K562 (cell line): Measurements from ENCODE around the gene ZMYM2. TPM values are rescaled to one million over a fixed set of nuclear protein-coding genes. Genes with fewer than 3 reads are reported as not detected.

Experiments used
- CBFA2T3 ChIP-seq: fragments of 450-650 bp; IDR thresholded peaks from 2 replicates; pipeline ENCODE4 v1.6.1; 2017
- CBX8 ChIP-seq: fragments of 200-600 bp; sonication (generic); IDR thresholded peaks from 2 replicates; pipeline ENCODE4 v1.6.1; 2012; ENCODE audit warnings: borderline replicate concordance, mixed run types, low read depth, mild to moderate bottlenecking, moderate library complexity, mixed read lengths, low read length, control low read depth, inconsistent platforms; ENCODE audit not compliant: poor library complexity, severe bottlenecking; ENCODE audit errors: extremely low read depth
- E2F3 ChIP-seq: fragments of 250-450 bp; sonication (Bioruptor Pico); IDR thresholded peaks from 2 replicates; pipeline ENCODE4 v1.4.0; 2020; ENCODE audit warnings: mild to moderate bottlenecking
- GATAD2B ChIP-seq: fragments of 450-650 bp; IDR thresholded peaks from 2 replicates; pipeline ENCODE4 v1.6.1; 2017; ENCODE audit warnings: mild to moderate bottlenecking, borderline replicate concordance
- HNRNPH1 ChIP-seq: fragments of 200-400 bp; formaldehyde crosslinking; optimal IDR thresholded peaks from 2 replicates; pipeline ENCODE3; 2017; ENCODE audit warnings: low read depth, mild to moderate bottlenecking, low read length, moderate library complexity
- JUN ChIP-seq, 2 experiments: sonication (generic) in 1 of 2; formaldehyde crosslinking in 1 of 2; IDR thresholded peaks; 2 replicates each; pipeline versions ENCODE4 v1.6.1 to v1.8.0; 2012 to 2022; ENCODE audit warnings: borderline replicate concordance in 2 of 2, mild to moderate bottlenecking in 2 of 2, improper control_type of control experiment in 1 of 2, low read depth in 1 of 2, low read length in 1 of 2, missing genetic modification reagents in 1 of 2
- MCM5 ChIP-seq: fragments of 450-650 bp; IDR thresholded peaks from 2 replicates; pipeline ENCODE4 v1.6.1; 2016; ENCODE audit warnings: low read depth
- NFE2 ChIP-seq: IDR thresholded peaks from 2 replicates; pipeline ENCODE4 v1.6.1; 2014; ENCODE audit warnings: antibody characterized with exemption, low read depth
- RAD51 ChIP-seq: fragments of 450-650 bp; IDR thresholded peaks from 2 replicates; pipeline ENCODE4 v1.7.1; 2016; ENCODE audit warnings: low read depth, mild to moderate bottlenecking, borderline replicate concordance
- RHOXF2B ChIP-seq: fragments of 250-450 bp; sonication (Bioruptor Pico); conservative IDR thresholded peaks from 2 replicates; pipeline ENCODE4 v1.5.1; 2021
- SIRT6 ChIP-seq: IDR thresholded peaks from one replicate; pipeline ENCODE4 v1.6.1; 2012; ENCODE audit warnings: low read depth, mild to moderate bottlenecking, control low read depth, inconsistent platforms, low read length, moderate library complexity
- TCFL5 ChIP-seq: fragments of 250-450 bp; sonication (Bioruptor Pico); conservative IDR thresholded peaks from 2 replicates; pipeline ENCODE4 v1.6.1; 2021; ENCODE audit warnings: mild to moderate bottlenecking, moderate library complexity, matching md5 sums
- TGIF2 ChIP-seq: sonication (generic); formaldehyde crosslinking; IDR thresholded peaks from 2 replicates; pipeline ENCODE4 v1.8.1; 2022; ENCODE audit warnings: mild to moderate bottlenecking, missing genetic modification reagents, moderate library complexity
- XRCC3 ChIP-seq: fragments of 450-650 bp; IDR thresholded peaks from 2 replicates; pipeline ENCODE4 v1.6.1; 2017; ENCODE audit warnings: mild to moderate bottlenecking, moderate library complexity
- polyA plus RNA-seq, 8 experiments: library from polyadenylated mRNA; depleted of rRNA in 4 of 8; stranded (reverse) in 5 of 8; unstranded in 3 of 8; fragments of >200 nt; fragmentation: Nextera tagmentation in 2 of 8; fragmentation: Illumina TruSeq in 1 of 8; extraction: Ambion mirVana in 2 of 8; extraction: Trizol in 1 of 8; gene quantifications; 2 replicates each; pipeline versions ENCODE4 v1.2.1 to v1.2.3, GENCODE V29; 2011 to 2014; ENCODE audit warnings: inconsistent platforms in 1 of 8, missing spikeins in 1 of 8
- total RNA-seq, 7 experiments: library from RNA; depleted of rRNA in 6 of 7; stranded (reverse); fragments of >200 nt in 6 of 7; fragmentation: Illumina TruSeq in 2 of 7; extraction: Trizol in 2 of 7; gene quantifications; 2 replicates each; pipeline versions ENCODE4 v1.2.1 to v1.2.3, GENCODE V29; 2011 to 2021; ENCODE audit warnings: low replicate concordance in 1 of 7
- TF ChIP-seq, protein P1 (sequence below): sonication (generic); formaldehyde crosslinking; IDR thresholded peaks from 2 replicates; pipeline ENCODE4 v1.8.0; 2022; ENCODE audit warnings: mild to moderate bottlenecking, missing genetic modification reagents
- TF ChIP-seq, protein P2 (sequence below): sonication (generic); formaldehyde crosslinking; IDR thresholded peaks from 2 replicates; pipeline ENCODE4 v1.5.0; 2020; ENCODE audit warnings: missing genetic modification reagents
- TF ChIP-seq, protein P3 (sequence below): fragments of 450-650 bp; IDR thresholded peaks from 2 replicates; pipeline ENCODE4 v1.6.1; 2016; ENCODE audit warnings: borderline replicate concordance
- TF ChIP-seq, protein P4 (sequence below), 3 experiments: IDR thresholded peaks in 2 of 3; conservative IDR thresholded peaks in 1 of 3; 2 replicates each; pipeline ENCODE4 v1.5.1; 2011 to 2012; ENCODE audit warnings: low read length in 3 of 3, mild to moderate bottlenecking in 3 of 3, control low read depth in 2 of 3, improper control_type of control experiment in 1 of 3, inconsistent platforms in 1 of 3, low read depth in 1 of 3, mixed read lengths in 1 of 3, moderate library complexity in 1 of 3; ENCODE audit not compliant: insufficient read depth in 2 of 3

Gene ZMYM2
- total and polyA plus RNA-seq, 9 of the 15 experiments (the other 6 are each of a cell fraction or from before 2014, with no cell fraction given), result 5.0 to 48.8 (median 26.8) TPM

DNA sequence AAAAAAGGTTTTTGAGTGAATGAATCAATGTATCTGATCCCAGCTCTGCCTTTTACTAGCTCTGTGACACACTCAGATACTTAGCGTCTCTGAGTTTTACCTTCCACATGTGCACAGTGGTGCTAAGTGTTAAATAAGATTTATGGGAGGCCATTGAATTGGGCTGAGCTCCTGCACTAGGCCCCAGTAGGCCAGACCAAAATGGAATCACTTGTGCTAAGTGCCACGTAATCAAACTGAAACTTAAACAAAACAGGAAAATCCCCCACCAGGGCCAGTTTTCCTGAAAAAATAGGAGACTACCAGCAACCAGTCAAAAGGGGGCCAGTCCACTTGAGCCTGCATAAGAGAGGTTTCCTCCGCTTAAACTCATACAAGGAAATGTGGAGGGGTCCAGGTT is 161.4 kb downstream of the ZMYM2 start (continued):
- TF ChIP-seq, protein P1, sequence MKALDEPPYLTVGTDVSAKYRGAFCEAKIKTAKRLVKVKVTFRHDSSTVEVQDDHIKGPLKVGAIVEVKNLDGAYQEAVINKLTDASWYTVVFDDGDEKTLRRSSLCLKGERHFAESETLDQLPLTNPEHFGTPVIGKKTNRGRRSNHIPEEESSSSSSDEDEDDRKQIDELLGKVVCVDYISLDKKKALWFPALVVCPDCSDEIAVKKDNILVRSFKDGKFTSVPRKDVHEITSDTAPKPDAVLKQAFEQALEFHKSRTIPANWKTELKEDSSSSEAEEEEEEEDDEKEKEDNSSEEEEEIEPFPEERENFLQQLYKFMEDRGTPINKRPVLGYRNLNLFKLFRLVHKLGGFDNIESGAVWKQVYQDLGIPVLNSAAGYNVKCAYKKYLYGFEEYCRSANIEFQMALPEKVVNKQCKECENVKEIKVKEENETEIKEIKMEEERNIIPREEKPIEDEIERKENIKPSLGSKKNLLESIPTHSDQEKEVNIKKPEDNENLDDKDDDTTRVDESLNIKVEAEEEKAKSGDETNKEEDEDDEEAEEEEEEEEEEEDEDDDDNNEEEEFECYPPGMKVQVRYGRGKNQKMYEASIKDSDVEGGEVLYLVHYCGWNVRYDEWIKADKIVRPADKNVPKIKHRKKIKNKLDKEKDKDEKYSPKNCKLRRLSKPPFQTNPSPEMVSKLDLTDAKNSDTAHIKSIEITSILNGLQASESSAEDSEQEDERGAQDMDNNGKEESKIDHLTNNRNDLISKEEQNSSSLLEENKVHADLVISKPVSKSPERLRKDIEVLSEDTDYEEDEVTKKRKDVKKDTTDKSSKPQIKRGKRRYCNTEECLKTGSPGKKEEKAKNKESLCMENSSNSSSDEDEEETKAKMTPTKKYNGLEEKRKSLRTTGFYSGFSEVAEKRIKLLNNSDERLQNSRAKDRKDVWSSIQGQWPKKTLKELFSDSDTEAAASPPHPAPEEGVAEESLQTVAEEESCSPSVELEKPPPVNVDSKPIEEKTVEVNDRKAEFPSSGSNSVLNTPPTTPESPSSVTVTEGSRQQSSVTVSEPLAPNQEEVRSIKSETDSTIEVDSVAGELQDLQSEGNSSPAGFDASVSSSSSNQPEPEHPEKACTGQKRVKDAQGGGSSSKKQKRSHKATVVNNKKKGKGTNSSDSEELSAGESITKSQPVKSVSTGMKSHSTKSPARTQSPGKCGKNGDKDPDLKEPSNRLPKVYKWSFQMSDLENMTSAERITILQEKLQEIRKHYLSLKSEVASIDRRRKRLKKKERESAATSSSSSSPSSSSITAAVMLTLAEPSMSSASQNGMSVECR, result no peak
- TF ChIP-seq XRCC3 (no peak), NFE2 (no peak), RAD51 (no peak), SIRT6 (no peak), GATAD2B (no peak), TGIF2 (CRISPR knock-in tag) (no peak), HNRNPH1 (no peak), MCM5 (no peak), CBX8 (no peak), E2F3 (CRISPR knock-in tag) (no peak), CBFA2T3 (no peak), JUN (IDR thresholded peaks at IDR 0.05; ENCODE audit: borderline replicate concordance, low read depth, low read length) (no peak), JUN (CRISPR knock-in tag; IDR thresholded peaks at IDR 0.05; ENCODE audit: borderline replicate concordance) (no peak), TCFL5 (no peak), RHOXF2B (no peak)
- TF ChIP-seq, protein P2, sequence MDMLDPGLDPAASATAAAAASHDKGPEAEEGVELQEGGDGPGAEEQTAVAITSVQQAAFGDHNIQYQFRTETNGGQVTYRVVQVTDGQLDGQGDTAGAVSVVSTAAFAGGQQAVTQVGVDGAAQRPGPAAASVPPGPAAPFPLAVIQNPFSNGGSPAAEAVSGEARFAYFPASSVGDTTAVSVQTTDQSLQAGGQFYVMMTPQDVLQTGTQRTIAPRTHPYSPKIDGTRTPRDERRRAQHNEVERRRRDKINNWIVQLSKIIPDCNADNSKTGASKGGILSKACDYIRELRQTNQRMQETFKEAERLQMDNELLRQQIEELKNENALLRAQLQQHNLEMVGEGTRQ, result no peak
- TF ChIP-seq, protein P3, sequence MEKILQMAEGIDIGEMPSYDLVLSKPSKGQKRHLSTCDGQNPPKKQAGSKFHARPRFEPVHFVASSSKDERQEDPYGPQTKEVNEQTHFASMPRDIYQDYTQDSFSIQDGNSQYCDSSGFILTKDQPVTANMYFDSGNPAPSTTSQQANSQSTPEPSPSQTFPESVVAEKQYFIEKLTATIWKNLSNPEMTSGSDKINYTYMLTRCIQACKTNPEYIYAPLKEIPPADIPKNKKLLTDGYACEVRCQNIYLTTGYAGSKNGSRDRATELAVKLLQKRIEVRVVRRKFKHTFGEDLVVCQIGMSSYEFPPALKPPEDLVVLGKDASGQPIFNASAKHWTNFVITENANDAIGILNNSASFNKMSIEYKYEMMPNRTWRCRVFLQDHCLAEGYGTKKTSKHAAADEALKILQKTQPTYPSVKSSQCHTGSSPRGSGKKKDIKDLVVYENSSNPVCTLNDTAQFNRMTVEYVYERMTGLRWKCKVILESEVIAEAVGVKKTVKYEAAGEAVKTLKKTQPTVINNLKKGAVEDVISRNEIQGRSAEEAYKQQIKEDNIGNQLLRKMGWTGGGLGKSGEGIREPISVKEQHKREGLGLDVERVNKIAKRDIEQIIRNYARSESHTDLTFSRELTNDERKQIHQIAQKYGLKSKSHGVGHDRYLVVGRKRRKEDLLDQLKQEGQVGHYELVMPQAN, result no peak
- TF ChIP-seq, protein P4, sequence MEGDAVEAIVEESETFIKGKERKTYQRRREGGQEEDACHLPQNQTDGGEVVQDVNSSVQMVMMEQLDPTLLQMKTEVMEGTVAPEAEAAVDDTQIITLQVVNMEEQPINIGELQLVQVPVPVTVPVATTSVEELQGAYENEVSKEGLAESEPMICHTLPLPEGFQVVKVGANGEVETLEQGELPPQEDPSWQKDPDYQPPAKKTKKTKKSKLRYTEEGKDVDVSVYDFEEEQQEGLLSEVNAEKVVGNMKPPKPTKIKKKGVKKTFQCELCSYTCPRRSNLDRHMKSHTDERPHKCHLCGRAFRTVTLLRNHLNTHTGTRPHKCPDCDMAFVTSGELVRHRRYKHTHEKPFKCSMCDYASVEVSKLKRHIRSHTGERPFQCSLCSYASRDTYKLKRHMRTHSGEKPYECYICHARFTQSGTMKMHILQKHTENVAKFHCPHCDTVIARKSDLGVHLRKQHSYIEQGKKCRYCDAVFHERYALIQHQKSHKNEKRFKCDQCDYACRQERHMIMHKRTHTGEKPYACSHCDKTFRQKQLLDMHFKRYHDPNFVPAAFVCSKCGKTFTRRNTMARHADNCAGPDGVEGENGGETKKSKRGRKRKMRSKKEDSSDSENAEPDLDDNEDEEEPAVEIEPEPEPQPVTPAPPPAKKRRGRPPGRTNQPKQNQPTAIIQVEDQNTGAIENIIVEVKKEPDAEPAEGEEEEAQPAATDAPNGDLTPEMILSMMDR (IDR thresholded peaks at IDR 0.05 in 2 of 3, conservative IDR thresholded peaks at IDR 0.05 in 1 of 3; ENCODE audit: insufficient read depth in 2 of 3, low read depth in 1 of 3, low read length in 3 of 3), result no peak
